Testis (tissue), 2 donors: ENCODE results near the gene UBE2E2.

ENCODE experiments used
- POLR2A ChIP-seq: fragments of 450-650 bp; IDR thresholded peaks from one replicate; pipeline ENCODE4 v1.6.1; 2017; ENCODE audit warnings: antibody characterized with exemption, mild to moderate bottlenecking, moderate library complexity
- TF ChIP-seq, protein P1 (sequence below), 3 experiments: fragments of 450-650 bp in 2 of 3; fragments of 200-600 bp in 1 of 3; sonication (generic) in 1 of 3; IDR thresholded peaks; one replicate each; pipeline ENCODE4 v1.5.1; 2016 to 2019; ENCODE audit warnings: antibody characterized with exemption in 3 of 3, mild to moderate bottlenecking in 2 of 3, moderate library complexity in 1 of 3

DNA sequence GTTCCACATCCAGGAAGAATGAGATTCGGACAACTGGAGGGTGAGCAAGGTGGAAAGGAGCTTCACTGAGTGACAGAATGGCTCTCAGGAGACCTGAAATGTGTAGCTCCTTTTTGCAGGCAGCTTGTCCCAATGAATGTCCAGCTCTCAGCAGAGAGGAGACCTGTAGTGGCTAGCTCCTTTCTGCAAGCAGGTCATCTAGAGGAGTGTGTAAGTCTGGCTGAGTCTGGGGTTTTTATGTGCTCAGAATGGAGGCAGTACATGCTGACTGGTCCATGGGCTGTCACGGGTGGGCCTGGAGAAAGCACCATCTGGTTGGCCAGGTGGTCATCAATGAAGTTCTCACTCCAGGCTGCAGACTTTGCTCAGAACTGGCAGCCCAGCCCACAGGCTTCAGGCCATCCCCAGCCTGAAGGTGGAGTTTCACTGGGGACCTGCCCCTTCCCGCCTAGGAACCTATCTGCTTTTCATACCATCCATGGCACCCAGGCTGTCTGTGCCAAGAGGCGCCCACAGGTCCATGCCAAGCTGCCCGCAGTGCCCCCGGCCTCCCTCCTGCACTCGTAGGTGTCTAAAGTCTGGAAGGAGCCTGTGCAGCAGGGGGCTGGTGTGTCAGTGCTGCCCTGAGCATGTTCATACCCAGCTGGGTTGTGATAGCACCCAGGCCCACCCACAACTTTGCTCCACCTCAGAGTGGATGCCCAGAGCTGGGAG is 276.6 kb downstream of the UBE2E2 start:
- TF ChIP-seq, protein P1, sequence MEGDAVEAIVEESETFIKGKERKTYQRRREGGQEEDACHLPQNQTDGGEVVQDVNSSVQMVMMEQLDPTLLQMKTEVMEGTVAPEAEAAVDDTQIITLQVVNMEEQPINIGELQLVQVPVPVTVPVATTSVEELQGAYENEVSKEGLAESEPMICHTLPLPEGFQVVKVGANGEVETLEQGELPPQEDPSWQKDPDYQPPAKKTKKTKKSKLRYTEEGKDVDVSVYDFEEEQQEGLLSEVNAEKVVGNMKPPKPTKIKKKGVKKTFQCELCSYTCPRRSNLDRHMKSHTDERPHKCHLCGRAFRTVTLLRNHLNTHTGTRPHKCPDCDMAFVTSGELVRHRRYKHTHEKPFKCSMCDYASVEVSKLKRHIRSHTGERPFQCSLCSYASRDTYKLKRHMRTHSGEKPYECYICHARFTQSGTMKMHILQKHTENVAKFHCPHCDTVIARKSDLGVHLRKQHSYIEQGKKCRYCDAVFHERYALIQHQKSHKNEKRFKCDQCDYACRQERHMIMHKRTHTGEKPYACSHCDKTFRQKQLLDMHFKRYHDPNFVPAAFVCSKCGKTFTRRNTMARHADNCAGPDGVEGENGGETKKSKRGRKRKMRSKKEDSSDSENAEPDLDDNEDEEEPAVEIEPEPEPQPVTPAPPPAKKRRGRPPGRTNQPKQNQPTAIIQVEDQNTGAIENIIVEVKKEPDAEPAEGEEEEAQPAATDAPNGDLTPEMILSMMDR (IDR thresholded peaks at IDR 0.05) = no peak
- no peak for TF ChIP-seq POLR2A
